Activated CD4-positive, CD25-positive, alpha-beta regulatory T cell treated with anti-CD3 and anti-CD28 coated beads, Interleukin-2, amount 50 U/mL, for 72 hours (primary cell): ENCODE results near the gene FGF3.

Experiments used
- DNase-seq: peaks from one replicate; pipeline ENCODE4 v3.0.0; 2021

Gene FGF3

GRCh38 chr11:69843529-69843921 is 24.3 kb upstream of the FGF3 start:
- no peak for DNase-seq

- peak; percentile 17 for DNase-seq
These were observed 23.7 kb upstream of the FGF3 start for GRCh38 chr11:69842746-69843528.

- peak; percentile 31 for DNase-seq
These were observed 22.9 kb upstream of the FGF3 start for GRCh38 chr11:69841859-69842698.

GRCh38 chr11:69841170-69841858 is 22.1 kb upstream of the FGF3 start:
- DNase-seq, result peak; percentile 15

GRCh38 chr11:69840371-69841169 is 21.4 kb upstream of the FGF3 start:
- peak; percentile 13 for DNase-seq

- DNase-seq, result peak; percentile 9
These were observed 20.3 kb upstream of the FGF3 start for GRCh38 chr11:69839516-69839915.

- peak; percentile 19 for DNase-seq
These were observed 18.6 kb upstream of the FGF3 start for GRCh38 chr11:69837791-69838190.

- peak; percentile 9 for DNase-seq
These were observed 17.2 kb upstream of the FGF3 start for GRCh38 chr11:69836401-69836800.

GRCh38 chr11:69834811-69835800 is 15.9 kb upstream of the FGF3 start:
- peak; percentile 19 for DNase-seq

- DNase-seq, result no peak
These were observed 15.0 kb upstream of the FGF3 start for GRCh38 chr11:69834251-69834650.

- peak; percentile 18 for DNase-seq
These were observed 13.6 kb upstream of the FGF3 start for GRCh38 chr11:69832561-69833413.

- DNase-seq, result no peak
These were observed 12.8 kb upstream of the FGF3 start for GRCh38 chr11:69831985-69832384.

- no peak for DNase-seq
These were observed 10.9 kb upstream of the FGF3 start for GRCh38 chr11:69830086-69830485.

GRCh38 chr11:69828971-69829344 is 9.7 kb upstream of the FGF3 start:
- DNase-seq, result no peak

GRCh38 chr11:69828276-69828970 is 9.2 kb upstream of the FGF3 start:
- DNase-seq, result no peak

- DNase-seq, result no peak
These were observed 7.6 kb upstream of the FGF3 start for GRCh38 chr11:69826773-69827172.

GRCh38 chr11:69825941-69826340 is 6.7 kb upstream of the FGF3 start:
- DNase-seq, result no peak

GRCh38 chr11:69825037-69825834 is 6.0 kb upstream of the FGF3 start:
- no peak for DNase-seq
